Astrocyte of the spinal cord (primary cell): ENCODE measurements around the gene NKX2-1.
A peak's percentile ranks its signal among the peaks of the same experiment; 100 is the strongest.
"Not testable (repeated sequence)": the region's sequence is repeated elsewhere in the genome, so short reads cannot be mapped to it uniquely, and the experiment has no call there.

Source experiments
- DNase-seq: peaks from one replicate; pipeline ENCODE4 v3.0.0; 2011; ENCODE audit warnings: low read depth, low spot score
- H3K4me3 ChIP-seq: 2 replicates; pipeline ENCODE4 v1.5.1; 2011; ENCODE audit warnings: low read depth, mild to moderate bottlenecking, low read length, moderate library complexity
- in situ Hi-C: cut with HindIII; loops from 2 replicates; pipeline ENCODE4 v1.10.0; 2017; ENCODE audit warnings: low sequenced_read_pairs
- TF ChIP-seq, protein P1 (sequence below): IDR thresholded peaks from 2 replicates; pipeline ENCODE4 v1.5.1; 2012; ENCODE audit warnings: low read depth, mild to moderate bottlenecking, low read length, inconsistent platforms

NKX2-1 gene

DNA sequence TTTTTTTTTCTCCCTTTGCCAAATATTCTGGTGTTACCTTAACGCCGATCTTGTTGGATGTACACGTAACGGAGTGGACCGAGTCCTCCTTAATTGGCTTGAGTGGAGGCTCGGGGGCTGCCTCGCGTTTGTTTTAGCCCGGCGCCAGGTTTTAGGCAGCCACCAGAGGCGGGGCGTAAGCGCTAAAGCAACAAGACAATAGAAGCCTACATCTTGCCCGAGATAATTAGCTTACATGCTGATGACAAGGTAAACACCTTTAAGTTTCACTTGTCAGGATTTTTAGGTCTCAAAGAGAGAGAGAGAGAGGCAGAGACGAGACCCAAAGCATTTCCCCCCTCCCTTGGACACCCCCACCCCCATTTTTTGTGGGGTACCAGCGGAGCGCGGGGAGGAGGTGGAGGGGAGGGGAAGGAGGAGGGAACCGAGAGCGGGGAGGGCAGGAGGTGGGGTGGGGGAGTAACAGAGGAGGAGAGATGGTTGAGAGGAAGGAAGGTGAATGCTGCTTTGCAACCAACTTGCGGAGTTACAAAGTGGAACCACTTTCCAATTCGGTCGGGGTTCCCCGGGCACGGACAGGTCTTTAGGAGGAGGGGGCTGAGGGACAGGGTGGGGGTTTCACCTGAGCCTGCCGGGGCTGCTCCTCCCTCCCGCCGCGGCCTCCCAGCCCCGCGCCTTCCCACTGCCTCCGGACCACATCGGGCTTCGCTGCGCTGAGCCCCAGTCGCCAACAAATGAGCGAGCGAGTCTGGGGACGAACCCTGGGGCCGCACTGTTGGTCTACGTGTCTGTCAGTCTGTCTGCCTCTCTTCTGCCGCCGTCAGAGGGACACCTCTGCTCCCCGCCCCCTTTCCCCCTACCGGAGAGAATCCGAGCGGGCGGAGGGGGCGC, at the start of gene NKX2-1:
Gene NKX2-1 (minus strand): TSS at position 802 of the 891 bp plus-strand sequence. CDS start 103 bp downstream, at position 699.
- TF ChIP-seq, protein P1, sequence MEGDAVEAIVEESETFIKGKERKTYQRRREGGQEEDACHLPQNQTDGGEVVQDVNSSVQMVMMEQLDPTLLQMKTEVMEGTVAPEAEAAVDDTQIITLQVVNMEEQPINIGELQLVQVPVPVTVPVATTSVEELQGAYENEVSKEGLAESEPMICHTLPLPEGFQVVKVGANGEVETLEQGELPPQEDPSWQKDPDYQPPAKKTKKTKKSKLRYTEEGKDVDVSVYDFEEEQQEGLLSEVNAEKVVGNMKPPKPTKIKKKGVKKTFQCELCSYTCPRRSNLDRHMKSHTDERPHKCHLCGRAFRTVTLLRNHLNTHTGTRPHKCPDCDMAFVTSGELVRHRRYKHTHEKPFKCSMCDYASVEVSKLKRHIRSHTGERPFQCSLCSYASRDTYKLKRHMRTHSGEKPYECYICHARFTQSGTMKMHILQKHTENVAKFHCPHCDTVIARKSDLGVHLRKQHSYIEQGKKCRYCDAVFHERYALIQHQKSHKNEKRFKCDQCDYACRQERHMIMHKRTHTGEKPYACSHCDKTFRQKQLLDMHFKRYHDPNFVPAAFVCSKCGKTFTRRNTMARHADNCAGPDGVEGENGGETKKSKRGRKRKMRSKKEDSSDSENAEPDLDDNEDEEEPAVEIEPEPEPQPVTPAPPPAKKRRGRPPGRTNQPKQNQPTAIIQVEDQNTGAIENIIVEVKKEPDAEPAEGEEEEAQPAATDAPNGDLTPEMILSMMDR = no peak
- DNase-seq = no peak
- no peak within 1 kb of the TSS for H3K4me3 ChIP-seq
- in situ Hi-C loops = no loop called here

DNA sequence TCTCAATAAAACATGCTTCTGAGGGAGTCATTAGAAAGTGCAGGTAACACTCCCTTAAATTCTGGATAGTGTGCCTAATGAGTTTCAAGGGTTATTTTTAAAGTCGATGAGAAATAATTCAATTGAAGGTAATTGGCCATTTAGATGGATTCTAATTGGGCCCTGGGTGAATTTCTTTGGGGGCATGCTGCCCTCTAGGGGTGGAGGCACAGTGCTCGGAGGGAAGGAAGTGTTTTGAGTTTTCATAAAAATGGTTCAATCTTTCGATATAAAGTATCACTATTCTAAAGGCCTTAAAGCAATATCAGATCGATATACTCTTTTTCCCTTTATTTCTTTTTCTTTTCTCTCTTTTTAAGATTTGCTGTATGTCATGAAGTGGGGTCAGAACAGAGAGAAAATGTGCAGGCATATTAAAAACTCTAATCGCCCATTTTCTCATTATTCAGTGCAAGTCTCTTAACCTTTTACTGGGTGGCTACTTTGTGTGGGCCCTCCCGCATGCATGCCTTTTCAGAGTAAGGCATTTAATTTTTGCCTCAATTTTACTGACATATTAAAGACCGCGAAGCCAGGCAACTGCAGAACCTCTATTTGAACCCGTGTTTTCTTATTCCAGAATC, 36.9 kb upstream of the NKX2-1 start:
- in situ Hi-C loops = no loop called here

DNA sequence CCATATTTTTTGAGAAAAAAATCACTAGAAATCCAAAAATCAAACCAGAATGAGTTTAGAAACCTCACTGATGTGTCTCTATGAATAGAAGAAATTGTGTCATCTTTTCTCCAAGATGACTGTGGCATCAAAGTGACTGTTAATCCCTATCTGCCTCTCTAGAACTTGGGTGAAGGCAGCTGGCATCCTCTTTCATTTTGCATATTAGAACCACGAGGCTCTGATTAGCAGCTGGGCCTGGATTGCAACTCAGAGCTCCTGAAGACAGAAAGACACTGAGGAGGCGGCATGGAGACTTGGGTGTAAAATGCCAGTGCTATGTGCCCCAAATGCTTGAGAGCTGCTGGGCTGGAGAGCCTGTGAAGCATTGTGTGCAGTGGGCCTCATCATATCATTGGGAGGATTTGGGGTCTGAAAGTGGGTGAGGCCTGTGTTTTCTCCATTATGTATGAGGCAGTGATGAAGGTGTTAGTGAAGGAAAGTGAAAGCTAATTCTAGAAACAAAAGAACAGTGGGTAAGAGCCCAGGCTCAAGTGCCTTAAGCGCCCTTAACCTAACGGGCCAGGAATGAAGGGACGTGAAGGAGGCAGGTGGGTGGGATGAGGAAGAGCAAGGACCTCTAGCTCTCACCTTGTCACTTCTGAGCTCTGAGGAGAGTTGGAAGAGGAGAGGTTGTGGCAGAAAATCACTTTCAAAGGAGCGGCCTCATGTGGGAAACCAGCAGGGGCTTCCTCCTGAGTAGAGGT, 36.1 kb upstream of the NKX2-1 start:
- in situ Hi-C loops = no loop called here
- no peak overlapping the region for H3K4me3 ChIP-seq
- TF ChIP-seq, protein P1 = no peak
- DNase-seq = no peak

More for the DNA sequence above, 36.9 kb upstream of the NKX2-1 start:
- peak; percentile 15 for DNase-seq
- H3K4me3 ChIP-seq = no peak overlapping the region
- TF ChIP-seq, protein P1 = peak; percentile 88

GRCh38 chr14:36553656-36554260, 33.7 kb upstream of the NKX2-1 start:
- TF ChIP-seq, protein P1 = peak; percentile 74
- H3K4me3 ChIP-seq = no peak overlapping the region
- in situ Hi-C loops = no loop called here
- DNase-seq = peak; percentile 57

GRCh38 chr14:36550899-36551298, 30.9 kb upstream of the NKX2-1 start:
- TF ChIP-seq, protein P1 = no peak
- no peak for DNase-seq
- H3K4me3 ChIP-seq = no peak overlapping the region
- in situ Hi-C loops = no loop called here

DNA sequence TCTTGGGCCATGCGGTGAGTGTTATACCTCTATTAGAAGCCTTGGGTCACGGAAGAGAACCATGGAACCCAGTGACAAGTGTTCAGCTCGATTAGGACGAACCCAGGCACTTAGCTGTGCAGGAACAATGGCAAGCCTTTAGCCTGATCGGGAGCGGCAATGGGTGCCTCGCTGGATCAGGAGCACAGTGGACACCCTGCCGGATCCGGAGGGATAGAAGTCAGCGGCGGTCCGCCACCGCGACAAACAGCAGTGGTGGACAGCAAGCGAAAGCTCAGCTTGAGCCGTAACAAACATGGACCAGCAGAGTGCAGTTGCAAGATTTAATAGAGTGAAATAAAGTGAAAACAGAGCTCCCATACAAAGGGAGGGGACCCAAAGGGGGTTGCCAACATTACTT, 24.2 kb upstream of the NKX2-1 start:
- in situ Hi-C loops, DNase-seq, H3K4me3 ChIP-seq: not testable (repeated sequence)
